Activated CD4-positive, alpha-beta T cell treated with anti-CD3 and anti-CD28 coated beads, Interleukin-2, amount 10 ng/mL, durations not matched to agents 7 days and 5 days (primary cell): ENCODE measurements around the gene SPINK13. TPM values are rescaled to one million over a fixed set of nuclear protein-coding genes. Genes with fewer than 3 reads are reported as not detected.

Experiments used
- CTCF ChIA-PET: fragments of 350-600 bp; sonication (Branson Sonifier 250); formaldehyde crosslinking; loops from one replicate; lab custom pipeline; 2021; ENCODE audit warnings: antibody characterized with exemption; lab: Charles Lee
- POLR2A ChIA-PET: fragments of 350-600 bp; sonication (Branson Sonifier 250); formaldehyde crosslinking; loops from one replicate; lab custom pipeline; 2021; ENCODE audit warnings: antibody characterized with exemption; lab: Charles Lee
- DNase-seq: peaks from one replicate; pipeline ENCODE4 v3.0.0-alpha.2; 2020
- H3K27ac Mint-ChIP-seq: one replicate; pipeline ENCODE4 v1.8.0; 2021; ENCODE audit warnings: mild to moderate bottlenecking, moderate library complexity, mixed read lengths
- H3K27me3 Mint-ChIP-seq: one replicate; pipeline ENCODE4 v1.8.0; 2021; ENCODE audit warnings: mixed read lengths
- H3K36me3 Mint-ChIP-seq: one replicate; pipeline ENCODE4 v1.8.0; 2021; ENCODE audit warnings: low read depth, mixed read lengths
- H3K4me1 Mint-ChIP-seq: one replicate; pipeline ENCODE4 v1.8.0; 2021; ENCODE audit warnings: mixed read lengths
- H3K4me3 Mint-ChIP-seq: one replicate; pipeline ENCODE4 v1.8.0; 2021; ENCODE audit warnings: mild to moderate bottlenecking, moderate library complexity, mixed read lengths
- H3K9me3 Mint-ChIP-seq: one replicate; pipeline ENCODE4 v1.8.0; 2021; ENCODE audit warnings: mixed read lengths
- total RNA-seq, 2 experiments: library from RNA; stranded (reverse); gene quantifications; one replicate each; pipeline ENCODE4 v1.2.3, GENCODE V29; 2021

Gene SPINK13
- total RNA-seq, 2 experiments from 2014 or later, result not detected

GRCh38 chr5:148333262-148333849 is 64.8 kb downstream of the SPINK13 start:
- no peak overlapping the region for H3K4me3 Mint-ChIP-seq
- POLR2A ChIA-PET, result no interaction called here
- no peaks in the 10 kb centered on the region for H3K4me1 Mint-ChIP-seq
- no peaks in the 10 kb centered on the region for H3K36me3 Mint-ChIP-seq
- H3K9me3 Mint-ChIP-seq, result peaks cover 2% of the 10 kb centered on the region
- no peak for DNase-seq
- H3K27ac Mint-ChIP-seq, result no peak overlapping the region
- CTCF ChIA-PET, result no interaction called here
- no peaks in the 10 kb centered on the region for H3K27me3 Mint-ChIP-seq

- CTCF ChIA-PET, result interaction anchor here (0.5 to 0.6 kb wide), 2 partner anchors 407 to 1031 kb away, joined by 3 to 4 read pairs; no protein-coding TSS in a partner anchor
Measured at GRCh38 chr5:148335259-148335658, 66.7 kb downstream of the SPINK13 start, which contains the start of gene SPINK9. Gene SPINK9, plus strand, starts transcription at chr5:148335559. Its CDS starts 55 bp downstream, at chr5:148335614.

More at GRCh38 chr5:148335259-148335658, 66.7 kb downstream of the SPINK13 start, which contains the start of gene SPINK9:
- H3K4me1 Mint-ChIP-seq, result no peaks in the 10 kb centered on the region
- peaks cover 2% of the 10 kb centered on the region for H3K9me3 Mint-ChIP-seq
- H3K36me3 Mint-ChIP-seq, result no peaks in the 10 kb centered on the region
- H3K27me3 Mint-ChIP-seq, result no peaks in the 10 kb centered on the region
- H3K27ac Mint-ChIP-seq, result no peak within 1 kb of the TSS
- no peak for DNase-seq
- H3K4me3 Mint-ChIP-seq, result no peak within 1 kb of the TSS
- POLR2A ChIA-PET, result no interaction called here

Other genes with a start within 250 kb of the SPINK13 start
- not detected for gene SPINK5, start 204.8 kb upstream of the SPINK13 start, total RNA-seq
- not detected for gene SPINK14, start 100.2 kb upstream of the SPINK13 start, total RNA-seq
- not detected for gene SPINK6, start 65.8 kb upstream of the SPINK13 start, total RNA-seq
- gene MARCOL, start 30.3 kb upstream of the SPINK13 start, total RNA-seq, result not detected
- gene SPINK7, start 43.6 kb downstream of the SPINK13 start, total RNA-seq, result not detected
- gene SPINK9, start 66.8 kb downstream of the SPINK13 start, total RNA-seq, result not detected
- 10 to 100 TPM; 48.5 to 53.1 TPM for gene FBXO38, start 115.2 kb downstream of the SPINK13 start, total RNA-seq